Stimulated activated CD4-positive, alpha-beta T cell treated with anti-CD3 and anti-CD28 coated beads, Interleukin-4, amount 100 ng/mL, for 4 hours (primary cell): Measurements from ENCODE around the gene OIT3.
"Not testable (repeated sequence)": the region's sequence is repeated elsewhere in the genome, so short reads cannot be mapped to it uniquely, and the experiment has no call there.

Experiments
- DNase-seq, 2 experiments: peaks; one replicate each; pipeline ENCODE4 v3.0.0-alpha.2; 2020

The OIT3 gene

DNA sequence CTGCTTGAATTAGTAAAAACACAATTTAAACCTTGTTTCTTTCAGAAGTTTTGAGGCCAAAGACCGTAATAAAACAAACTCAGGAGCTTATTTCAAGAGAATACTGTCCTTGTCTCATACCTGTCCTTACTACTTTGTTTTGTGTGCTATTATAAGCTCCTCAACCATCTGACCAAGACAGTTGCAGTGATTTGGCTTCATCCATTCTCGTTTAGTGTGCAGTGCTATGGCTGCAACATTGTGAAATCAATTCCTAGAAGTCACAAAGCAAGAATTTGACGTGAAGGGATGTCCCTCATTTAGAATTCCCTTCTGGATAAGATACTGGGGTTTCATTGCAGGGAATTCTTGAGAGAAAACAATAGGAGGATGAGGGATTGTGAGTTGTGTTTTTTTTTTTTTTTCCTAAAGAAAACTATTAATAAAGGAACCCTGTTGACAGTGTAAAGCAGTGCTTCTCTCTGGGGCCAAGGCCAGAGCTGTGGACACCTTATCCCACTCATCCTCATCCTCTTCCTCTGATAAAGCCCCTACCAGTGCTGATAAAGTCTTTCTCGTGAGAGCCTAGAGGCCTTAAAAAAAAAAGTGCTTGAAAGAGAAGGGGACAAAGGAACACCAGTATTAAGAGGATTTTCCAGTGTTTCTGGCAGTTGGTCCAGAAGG, at the start of gene OIT3:
TSS of gene OIT3 (plus strand) at position 604 of the 663 bp plus-strand sequence. CDS start 60 bp downstream, outside the sequence.
- no peak for DNase-seq

DNA sequence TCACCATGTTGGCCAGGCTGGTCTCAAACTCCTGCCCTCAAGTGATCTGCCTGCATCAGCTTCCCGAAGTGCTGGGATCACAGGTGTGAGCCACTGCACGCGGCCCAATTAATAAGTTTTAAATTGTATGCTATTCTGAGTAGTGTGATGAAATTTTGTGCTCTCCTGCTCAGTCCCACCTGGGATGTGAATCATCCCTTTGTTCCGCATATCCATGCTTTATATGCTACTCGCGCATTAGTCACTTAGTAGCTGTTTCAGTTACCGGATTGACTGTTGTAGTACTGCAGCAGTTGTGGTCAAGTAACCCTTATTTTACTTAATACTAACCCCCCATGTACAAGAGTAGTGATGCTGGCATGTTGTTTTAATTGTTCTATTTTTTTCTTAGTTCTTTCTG, 47.3 kb upstream of the OIT3 start:
- DNase-seq = no peak

DNA sequence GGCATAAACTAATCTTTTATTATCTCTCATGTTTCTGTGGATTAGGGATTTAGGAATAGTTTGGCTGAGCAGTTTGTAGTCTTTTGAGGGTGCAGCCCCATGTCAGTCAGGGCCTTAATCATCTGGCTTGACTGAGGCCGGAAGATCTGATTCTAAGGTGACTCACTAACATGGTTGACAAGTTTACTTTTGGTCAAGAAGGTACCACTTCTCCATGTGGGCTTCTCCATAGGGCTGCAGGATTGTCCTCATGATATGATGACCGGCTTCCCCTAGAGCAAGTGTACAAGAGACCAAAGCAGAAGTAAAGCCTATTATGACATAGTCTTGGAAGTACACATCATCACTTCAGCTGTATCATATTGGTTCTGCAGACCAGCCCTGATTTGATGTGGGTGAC, 45.9 kb upstream of the OIT3 start:
- DNase-seq = no peak

DNA sequence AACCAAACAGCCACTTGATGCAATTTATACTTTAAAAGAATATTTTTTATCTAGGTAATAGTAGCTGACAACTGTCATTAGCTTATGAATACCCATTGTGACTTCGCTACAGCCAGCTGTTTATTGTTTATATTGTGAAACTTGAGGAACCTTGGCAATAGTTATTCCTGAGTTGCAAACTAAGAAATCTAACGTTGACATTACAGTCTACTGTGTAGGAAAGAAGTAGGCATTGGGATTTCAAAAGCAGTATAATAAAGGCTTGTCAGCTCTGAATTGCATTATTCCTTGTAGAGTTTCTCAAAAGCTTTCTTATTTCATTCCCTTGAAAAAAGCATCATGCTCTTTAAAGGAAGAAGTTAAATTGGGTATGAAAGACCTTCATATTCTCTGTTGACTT, 42.7 kb upstream of the OIT3 start:
- DNase-seq = no peak

DNA sequence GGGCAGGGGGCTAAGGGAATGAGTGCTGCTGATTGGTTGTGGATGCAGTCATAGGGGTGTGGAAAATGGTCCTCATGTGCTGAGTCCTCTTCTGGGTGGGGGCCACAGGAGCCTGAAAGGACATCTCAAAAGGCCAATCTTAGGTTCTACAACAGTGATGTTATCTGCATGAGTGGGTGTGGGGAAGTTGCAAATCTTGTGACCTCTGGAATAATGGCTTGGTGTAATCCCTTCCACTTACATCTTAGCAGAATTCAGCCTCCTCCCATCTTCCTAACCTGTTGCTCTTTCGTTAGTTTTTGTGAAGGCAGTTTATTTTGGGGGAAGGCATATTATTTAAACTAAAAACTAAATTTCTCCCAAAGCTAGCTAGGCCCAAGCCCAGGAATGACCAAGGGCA, 42.0 kb upstream of the OIT3 start:
- DNase-seq = no peak

DNA sequence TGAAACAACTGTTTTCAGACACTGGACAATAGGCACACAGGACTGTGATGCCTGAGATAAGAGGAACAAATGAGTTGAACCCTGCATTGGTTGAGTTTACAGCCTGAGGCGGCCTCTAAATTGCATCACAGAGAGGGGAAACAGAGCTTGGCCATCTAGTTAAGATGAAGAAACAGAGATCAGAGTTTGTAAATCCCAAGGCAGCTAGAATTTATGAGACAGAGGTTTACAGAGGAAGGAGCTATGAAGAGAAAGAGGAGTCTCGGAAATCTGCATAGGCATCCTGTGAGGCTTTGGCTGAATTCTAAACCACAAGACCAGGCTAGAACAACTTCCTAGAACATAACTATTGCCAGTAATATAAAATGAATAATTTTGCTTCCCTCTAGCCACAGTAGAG, 41.0 kb upstream of the OIT3 start:
- no peak for DNase-seq

DNA sequence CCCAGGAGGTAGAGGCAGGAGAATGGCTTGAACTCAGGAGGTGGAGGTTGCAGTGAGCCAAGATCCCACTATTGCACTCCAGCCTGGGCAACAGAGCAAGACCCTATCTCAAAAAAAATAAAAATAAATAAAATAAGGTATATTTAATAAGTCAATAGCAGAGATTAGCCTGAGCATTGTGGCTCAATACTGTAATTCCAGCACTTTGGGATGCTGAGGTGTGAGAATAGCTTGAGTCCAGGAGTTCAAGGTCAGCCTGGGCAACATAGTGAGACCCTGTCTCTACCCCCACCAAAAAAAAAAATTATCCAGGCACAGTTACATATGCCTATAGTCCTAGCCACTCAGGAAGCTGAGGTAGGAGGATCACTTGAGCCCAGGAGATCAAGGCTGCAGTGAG, 38.4 kb upstream of the OIT3 start:
- DNase-seq = no peak

DNA sequence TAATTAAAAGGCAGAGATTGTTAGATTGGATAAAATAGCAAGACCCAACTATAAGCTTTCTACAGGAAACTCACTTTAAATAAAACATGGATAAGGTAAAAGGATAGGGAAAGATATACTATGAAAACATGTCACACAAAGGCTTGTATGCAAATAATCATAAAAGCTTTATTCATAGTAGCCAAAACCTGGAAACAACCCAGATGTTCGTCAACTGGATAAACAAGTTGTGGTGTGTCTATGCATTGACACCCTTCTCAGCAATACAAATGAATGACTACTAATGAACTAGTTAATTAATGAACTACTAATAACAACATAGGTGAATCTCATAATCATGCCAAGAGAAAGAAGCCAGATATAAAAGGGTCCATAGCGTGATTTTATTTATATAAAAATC, 37.7 kb upstream of the OIT3 start:
- DNase-seq = no peak

DNA sequence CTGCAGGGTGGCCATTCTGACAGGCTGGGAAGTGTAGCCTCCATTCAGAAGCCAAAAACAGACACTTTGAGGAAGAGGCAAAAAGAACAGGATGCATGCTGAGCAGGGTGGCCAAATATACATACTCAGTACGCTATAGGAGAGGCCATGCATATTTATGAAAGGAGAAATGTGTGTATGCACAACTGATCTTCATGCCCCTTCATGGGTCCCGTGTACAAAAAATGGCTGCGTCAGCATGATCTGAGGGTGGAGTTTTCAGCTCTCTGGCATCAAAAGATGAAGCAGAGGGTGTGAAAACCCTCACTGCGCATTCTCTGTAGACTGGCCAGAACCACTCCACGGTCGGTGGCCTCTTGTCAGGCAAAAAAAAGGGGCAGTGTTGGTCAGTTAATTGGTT, 35.5 kb upstream of the OIT3 start:
- DNase-seq = no peak

DNA sequence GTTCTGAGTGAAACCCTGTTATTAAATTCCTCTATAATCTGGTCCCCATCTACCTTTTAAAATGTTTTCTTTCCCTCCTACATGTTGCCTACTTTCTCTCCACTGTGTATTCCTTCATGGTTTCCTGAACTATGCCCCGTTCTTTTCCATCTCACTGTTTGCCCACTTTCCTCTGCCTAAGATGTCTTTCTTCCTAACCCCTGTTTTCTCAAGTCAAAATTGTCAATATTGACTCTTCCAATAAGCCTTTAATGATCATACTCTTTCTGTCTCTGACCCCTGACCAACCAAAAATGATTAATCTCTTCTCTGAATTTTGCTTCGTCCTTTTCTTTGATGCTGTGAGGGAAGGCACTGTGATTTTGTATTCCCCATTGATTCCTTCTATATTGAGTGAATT, 30.6 kb upstream of the OIT3 start:
- no peak for DNase-seq

DNA sequence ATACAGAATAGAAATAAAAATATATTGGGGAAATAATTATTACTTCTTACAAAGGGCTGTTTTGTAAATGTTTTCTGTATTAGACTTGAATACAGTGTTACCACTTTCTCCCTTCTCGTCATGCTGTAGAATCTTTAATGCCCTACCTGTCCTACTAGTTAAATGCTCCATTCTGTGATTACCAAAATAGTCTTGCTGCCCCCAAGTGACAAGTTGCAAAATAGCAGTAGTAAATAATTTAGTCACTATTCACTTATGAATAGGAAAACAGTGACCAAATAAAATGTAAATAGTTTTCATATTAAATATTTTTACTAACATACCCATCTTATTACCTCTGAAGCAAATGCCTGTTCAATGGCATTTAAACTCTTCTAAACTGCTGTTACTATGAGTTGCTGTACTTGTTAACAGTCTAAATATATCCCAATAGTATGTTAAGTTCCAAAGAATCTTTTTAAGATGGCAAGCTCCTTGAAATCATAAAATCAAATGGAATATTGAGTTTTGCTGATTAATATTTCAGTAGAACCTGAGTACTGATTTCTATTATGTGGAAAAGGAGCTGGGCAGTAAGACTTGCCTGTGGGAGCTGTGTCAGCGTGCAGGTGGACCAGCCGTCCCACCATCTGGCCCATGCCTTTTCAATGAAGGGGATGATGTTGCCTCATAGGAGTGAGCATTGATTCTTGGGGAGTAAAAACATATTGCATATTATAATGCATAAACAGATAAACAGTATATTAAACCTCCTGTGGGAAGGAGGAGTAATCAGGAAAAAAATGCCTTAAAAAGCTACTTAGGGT, 18.1 kb upstream of the OIT3 start:
- no peak for DNase-seq

DNA sequence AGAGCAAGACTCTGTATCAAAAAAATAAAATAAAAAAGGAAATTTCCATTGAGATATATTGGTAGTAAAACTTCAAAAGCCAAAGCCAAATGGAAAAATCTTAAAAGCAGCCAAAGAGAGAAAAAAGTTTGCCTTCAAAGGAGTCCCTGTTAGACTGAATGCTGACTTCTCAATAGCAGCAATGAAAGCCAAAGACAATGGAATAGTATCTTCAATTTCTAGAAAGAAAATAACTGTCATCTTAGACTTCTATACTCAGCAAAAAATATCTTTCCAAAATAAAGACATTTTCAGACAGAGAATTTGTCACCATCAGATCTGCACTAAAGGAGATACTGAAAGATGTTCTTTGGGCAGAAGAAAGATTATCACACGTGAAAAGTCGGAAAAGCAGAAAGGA, 14.3 kb upstream of the OIT3 start:
- DNase-seq = no peak

DNA sequence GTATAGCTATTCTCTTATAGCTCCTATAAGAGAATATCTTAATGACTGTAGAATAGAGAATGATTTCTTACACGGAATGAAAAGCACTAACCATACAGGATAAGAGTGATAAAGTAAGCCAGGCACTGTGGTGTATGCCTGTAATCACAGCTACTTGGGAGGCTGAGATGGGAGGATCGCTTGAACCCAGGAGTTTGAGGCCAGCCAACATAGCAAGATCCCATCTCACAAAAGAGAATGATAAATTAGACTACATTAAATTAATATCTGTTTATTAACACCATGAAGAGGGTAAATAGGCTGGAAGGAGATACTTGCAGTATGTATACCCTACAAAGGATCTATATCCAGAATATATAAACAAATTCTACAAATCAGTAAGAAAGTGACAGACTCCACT, 12.2 kb upstream of the OIT3 start:
- no peak for DNase-seq

DNA sequence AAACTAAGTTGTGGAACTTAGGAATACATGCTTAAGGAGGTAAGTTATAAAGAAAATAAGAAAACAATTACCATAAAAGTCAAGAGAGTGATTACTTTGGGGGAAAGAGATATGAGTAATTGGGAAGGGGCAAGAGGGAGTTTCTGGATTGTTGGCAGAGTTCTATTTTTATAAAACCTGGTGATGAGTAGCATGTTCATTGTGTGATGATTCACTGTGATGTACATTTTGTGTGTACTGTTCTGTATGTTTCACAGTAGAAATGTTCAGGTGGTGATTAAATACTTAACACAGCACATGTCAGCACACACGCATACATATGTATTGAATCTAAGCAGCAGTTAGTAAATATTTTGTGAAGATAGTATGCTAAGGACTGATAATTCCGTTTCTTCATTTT, 9.7 kb upstream of the OIT3 start:
- no peak for DNase-seq

DNA sequence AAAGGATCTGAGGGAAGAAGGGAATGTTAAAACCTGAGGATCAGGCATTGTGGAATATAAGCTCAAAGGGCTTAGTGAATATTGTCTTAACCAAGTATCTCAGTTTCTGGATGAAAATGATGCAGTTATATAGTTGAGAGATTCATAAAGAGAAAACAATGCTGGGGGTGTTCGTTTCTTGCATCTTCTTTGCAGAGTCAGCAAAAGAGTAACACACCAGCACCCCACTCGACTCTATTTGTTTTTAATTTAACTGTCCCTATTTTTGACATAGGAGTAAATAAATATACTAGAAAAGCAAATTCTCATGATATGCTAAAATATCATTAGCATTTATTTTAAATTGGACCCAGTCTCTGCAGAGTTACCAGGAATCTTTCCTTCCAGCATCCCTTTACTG, 7.6 kb upstream of the OIT3 start:
- DNase-seq = no peak

DNA sequence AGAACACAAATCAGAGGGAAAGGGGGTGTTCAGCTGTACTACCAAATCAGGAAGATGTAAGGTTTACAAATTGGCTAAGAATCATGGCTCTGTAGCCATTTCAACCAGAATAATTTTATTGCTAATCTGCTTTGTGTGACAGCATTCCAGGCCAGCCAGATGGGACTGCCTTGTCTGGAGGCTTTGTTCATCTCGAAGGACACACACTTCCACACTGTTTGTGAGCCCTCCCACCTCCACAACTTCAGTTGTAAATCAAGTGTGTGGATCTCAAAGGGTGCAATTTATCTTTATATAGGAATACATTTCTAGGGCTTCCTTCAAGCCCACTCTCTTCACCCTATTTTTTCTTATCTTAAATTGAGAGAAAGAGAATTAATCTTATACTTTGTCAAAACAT, 6.9 kb upstream of the OIT3 start:
- no peak for DNase-seq

DNA sequence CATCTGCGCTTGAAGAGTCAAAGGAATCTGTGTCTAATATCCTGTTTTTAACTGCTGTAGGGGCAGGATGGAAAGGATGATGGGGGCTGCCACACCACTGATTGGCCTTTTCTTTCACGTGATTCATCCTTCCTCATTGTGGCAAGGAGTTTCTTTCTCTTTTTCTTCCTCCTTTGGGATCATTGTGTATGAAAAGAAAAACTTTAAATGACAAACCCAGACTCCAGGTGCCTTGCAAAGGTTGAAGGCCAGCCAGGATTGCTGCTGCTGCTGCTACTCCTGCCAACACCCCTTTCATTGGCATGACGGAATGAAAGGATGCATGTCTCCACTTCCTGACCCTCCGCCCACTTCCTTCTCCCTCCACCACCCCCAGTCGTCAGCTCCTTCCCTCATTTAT, 6.5 kb upstream of the OIT3 start:
- DNase-seq = no peak

DNA sequence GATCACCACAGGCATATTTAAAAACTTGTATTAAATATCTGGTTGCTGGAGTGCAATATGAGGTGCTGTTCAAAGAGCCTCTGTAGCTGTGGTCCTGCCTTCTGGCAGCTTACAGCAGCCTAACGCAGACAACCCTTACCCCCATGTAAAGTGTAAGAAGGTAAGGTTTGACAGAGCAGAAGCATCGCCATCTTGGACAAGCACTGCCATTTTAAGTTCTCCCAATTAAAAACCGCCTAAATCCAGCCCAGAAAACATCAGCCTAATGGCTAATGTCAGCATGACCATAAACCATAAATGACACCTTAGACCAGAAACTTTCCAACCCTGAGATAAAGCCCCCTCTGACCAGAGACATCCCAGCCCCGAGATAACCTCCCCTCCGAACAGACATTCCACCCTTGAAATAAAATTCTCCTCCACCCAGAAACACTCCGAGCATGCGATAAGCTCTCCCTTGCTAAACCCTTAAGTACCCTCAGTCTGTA, 5.3 kb upstream of the OIT3 start:
- no peak for DNase-seq

DNA sequence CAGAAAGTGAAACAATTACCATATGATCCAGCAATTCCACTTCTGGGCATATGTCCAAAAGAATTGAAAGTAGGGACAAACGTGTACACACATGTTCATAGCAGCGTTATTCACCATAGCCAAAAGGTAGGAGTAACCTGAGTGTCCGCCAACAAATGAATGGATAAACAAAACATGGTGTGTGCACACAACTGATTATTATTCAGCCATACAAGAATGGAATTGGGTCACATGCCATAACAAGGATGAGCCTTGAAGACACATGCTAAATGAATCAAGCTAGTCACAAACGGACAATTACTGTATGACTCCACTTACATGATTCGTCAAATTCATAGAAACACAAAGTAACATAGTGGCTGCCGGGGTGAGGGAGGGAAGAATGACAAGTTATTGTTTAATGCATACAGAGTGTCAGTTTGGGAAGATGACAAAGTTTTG, 4.1 kb upstream of the OIT3 start:
- DNase-seq = no peak

DNA sequence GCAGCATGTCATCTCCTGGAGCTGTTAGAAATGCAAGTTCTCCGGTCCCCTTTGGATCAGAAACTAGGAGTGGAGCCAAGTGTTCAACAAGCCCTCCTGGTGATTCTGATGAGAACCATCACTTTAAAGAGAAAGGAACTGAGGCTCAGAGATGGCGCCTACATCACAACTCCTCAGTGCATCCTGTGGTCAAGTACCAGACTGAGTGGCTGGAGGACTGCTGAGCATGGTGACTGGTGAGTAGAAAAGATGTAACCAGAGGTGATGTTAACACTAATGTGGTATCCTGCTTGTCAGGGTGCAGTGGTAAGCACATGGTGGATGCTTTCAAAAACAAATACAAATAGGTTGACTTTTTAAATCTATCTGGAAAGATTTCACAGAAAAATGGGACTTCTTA, 3.5 kb upstream of the OIT3 start:
- no peak for DNase-seq

DNA sequence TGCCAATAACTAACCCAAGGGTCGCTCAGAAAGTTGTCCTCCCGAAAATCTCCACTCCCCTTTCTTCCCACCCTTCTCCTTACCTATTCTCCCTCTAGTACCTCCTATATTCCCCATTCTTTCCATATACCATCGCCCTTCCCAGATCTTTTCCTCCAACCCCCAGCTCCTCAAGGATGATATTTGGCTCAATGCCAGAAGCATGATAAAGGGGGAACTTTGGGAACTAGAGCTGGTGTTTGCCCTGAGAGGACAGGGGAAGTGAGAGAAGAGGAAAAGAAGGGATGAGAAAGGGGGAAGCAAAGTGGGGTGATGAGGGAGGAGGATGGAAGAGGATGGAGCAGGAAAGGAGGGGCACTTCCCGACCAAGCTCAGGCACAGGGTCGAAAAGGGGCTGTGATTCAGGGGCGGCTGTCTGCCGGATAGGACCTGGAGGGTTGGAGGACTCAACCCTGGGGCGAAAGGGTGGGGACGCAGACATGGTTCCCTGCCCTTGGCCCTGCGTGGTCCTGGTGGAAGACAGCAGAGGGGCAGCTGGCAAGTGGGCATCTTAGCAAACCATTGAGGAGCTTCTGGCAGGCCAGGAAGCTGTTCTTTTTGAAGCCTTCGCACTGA, 1.8 kb downstream of the OIT3 start:
- no peak for DNase-seq

DNA sequence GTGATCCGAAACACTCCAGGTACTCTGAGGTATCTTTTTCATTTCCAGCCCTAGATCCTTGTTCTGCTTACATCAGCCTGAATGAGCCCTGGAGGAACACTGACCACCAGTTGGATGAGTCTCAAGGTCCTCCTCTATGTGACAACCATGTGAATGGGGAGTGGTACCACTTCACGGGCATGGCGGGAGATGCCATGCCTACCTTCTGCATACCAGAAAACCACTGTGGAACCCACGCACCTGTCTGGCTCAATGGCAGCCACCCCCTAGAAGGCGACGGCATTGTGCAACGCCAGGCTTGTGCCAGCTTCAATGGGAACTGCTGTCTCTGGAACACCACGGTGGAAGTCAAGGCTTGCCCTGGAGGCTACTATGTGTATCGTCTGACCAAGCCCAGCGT, 5.1 kb downstream of the OIT3 start:
- no peak for DNase-seq

DNA sequence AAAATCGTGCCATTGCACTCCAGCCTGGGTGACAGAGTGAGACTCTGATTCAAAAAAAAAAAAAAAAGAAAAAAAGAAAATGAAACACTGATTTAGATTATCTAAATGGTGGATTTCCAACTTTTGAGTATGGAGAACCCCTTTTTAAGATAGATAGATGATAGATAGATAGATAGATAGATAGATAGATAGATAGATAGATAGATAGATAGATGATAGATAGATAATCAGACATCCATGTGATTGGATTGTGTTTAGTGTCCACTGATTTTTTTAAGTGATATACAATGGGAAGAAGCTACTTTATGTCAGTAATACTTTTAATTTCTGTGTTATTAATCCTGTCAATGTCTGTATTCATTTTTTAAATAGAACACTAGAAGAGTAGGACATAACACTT, 6.0 kb downstream of the OIT3 start:
- no peak for DNase-seq

DNA sequence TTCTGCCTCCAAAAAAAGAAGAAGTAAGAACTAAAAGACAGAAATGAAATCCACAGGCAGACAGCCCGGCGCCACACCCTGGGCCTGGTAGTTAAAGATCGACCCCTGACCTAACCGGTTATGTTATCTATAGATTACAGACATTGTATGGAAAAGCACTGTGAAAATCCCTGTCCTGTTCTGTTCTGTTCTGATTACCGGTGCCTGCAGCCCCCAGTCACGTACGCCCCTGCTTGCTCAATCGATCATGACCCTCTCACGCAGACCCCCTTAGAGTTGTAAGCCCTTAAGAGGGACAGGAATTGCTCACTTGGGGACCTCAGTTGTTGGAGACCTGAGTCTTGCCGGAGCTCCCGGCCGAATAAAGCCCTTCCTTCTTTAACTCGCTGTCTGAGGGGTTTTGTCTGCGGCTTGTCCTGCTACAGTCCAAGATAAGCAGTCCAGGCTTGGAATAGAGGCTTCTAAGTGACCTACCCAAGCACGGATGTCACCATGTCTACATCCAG, 10.5 kb downstream of the OIT3 start:
- DNase-seq = not testable (repeated sequence)
